ENCODE measurements around the gene RABIF. TPM values are rescaled to one million over a fixed set of nuclear protein-coding genes. Genes with fewer than 3 reads are reported as not detected.
"Not testable (repeated sequence)": the region's sequence is repeated elsewhere in the genome, so short reads cannot be mapped to it uniquely, and the experiment has no call there.

Gene RABIF
- 4.6 TPM for total RNA-seq

- ATAC-seq: peak; percentile 95
- DNase-seq (ENCODE audit: low spot score): peak; percentile 97
These were observed at the start of gene RABIF for GRCh38 chr1:202888531-202889360. Gene RABIF (minus strand): TSS chr1:202889149. CDS start chr1:202889098, 51 bp downstream.

DNA sequence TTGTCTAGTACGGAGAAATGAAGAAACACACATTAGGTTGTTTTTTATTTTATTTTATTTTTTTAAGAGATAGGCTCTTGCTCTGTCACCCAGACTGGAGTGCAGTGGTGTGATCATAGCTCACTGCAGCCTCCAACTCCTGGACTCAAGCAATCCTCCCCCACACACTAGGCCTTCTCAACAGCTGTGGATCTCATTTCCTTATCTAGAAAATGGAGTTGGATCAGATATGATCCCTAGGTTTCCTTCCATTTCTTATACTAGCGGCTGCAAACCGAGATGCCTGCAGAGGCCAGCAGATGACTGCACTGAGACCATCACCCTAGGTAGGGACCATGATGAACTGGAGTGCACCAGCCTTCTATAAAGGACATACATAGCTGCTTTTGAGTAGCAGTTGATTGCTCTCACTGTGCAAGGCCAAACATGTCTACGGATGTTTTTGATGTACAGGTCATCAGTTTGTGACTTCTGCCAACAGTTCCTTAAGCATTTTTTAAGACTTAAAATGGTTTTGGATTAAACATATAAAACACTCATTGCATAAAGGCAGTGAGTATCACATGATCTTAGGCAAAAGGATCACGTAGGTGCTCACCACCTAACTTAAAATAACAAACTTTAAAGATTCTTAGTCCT lies 49.5 kb upstream of the RABIF start:
- ATAC-seq (no peak), DNase-seq (ENCODE audit: low spot score) (no peak)

DNA sequence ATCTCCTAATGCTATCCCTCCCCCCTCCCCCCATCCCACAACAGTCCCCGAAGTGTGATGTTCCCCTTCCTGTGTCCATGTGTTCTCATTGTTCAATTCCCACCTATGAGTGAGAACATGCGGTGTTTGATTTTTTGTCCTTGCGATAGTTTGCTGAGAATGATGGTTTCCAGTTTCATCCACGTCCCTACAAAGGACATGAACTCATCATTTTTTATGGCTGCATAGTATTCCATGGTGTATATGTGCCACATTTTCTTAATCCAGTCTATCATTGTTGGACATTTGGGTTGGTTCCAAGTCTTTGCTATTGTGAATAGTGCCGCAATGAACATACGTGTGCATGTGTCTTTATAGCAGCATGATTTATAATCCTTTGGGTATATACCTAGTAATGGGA lies 47.5 kb upstream of the RABIF start:
- ATAC-seq; DNase-seq (ENCODE audit: low spot score): not testable (repeated sequence)

GRCh38 chr1:202935844-202936243 lies 46.9 kb upstream of the RABIF start:
- DNase-seq (ENCODE audit: low spot score) (no peak), ATAC-seq (no peak)

GRCh38 chr1:202934755-202935154 lies 45.8 kb upstream of the RABIF start:
- ATAC-seq (no peak), DNase-seq (ENCODE audit: low spot score) (no peak)

DNA sequence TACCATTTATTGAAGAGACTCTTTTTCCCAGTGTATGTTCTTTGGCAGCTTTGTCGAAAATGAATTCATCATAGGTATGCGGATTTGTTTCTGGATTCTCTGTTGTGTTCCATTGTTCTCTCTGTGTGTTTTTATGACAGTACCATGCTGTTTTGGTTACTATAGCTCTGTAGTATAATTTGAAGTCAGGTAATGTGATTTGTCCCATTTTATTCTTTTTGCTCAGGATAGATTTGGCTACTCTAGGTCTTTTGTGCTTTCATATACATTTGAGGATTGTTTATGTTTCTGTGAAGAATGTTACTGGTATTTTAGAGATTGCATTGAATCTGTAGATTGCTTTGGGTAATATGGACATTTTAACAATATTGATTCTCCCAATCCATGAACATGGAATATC lies 43.5 kb upstream of the RABIF start:
- no peak for ATAC-seq
- DNase-seq (ENCODE audit: low spot score): no peak

DNA sequence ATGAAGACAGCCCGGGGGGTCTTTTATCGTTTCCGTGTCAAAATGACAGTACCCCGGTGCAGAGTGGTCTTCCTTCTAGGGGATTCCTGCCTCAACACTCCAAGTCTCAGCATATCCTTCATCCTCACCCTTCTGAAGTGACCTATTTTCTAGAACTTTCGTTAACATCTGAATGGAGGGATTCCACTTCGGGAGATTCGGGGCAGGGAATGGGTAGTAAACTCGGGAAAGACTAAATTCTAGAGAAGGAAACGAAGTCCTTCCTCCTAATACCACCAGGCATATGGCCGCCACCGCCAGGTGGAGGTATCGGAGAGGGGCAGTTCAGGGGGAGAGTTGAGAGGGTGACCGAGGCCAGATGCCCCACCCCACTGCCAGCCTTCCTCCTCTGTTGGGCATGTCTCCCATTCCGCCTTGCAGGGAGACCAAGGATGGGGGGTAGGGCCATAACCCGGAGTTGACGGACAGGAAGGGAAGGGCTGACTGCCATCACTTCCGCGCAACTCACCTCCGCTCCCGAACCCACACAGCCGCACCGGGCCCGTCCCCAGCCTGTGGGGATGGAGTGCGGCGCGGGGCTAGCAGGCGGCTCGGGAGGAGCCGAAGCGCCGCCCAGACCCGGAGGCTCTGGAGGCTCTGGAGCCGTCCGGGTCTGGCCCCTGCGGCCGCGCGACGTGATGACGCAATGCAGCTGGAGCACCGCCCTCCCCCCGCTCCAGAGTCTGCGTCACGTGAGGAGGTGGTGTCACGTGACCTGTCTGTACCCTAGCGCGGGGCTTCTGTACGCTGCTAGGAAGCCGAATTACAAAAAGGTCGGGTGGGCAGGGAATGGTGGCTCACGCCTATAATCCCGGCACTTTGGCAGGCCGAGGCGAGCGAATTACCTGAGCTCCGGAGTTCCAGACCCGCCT lies 37.9 kb upstream of the RABIF start, which contains the start of gene KLHL12:
TSS of gene KLHL12 (minus strand) at position 654 of the 911 bp plus-strand sequence. CDS start 2,072 bp downstream, outside the sequence.
- ATAC-seq: peak; percentile 97
- peak; percentile 98 for DNase-seq (ENCODE audit: low spot score)

GRCh38 chr1:202923533-202923932 lies 34.6 kb upstream of the RABIF start:
- ATAC-seq (no peak), DNase-seq (ENCODE audit: low spot score) (no peak)

DNA sequence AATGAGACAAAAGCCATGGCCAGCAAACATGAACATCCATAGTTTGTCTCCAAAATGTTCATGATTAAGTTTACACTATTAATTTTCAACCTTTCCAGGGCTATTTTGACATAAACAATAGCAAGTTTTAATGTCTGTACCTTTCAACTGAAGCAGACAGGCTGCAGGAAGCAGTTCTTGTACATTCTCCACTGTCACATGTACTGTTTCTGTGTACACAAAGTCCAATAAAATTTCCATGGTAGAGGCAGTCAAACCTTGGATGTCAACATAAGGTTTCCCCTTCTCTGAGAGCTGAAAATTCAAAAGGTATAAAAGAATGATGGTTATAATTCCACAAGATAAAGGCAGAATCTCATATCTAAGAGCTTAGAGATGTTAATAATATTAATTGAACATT lies 30.7 kb upstream of the RABIF start:
- no peak for DNase-seq (ENCODE audit: low spot score)
- no peak for ATAC-seq

DNA sequence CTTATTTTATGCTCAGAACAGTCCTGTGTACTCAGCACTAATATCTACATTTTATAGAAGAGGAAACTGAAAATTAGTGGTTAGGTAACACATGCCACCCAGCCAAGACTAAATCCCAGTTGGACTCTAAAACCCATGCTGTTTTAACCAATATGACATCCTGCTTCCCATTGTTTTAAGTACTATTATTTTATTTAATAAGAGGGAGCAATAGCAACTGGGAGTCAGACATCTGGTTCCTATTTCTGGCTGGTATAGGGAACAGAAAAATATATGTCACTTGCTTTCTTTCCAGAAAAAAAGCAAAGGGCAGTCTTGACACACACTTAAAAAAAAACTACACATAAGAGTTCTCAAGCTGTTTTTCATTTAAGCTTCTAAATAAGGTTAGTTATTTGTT lies 26.2 kb upstream of the RABIF start:
- ATAC-seq (no peak), DNase-seq (ENCODE audit: low spot score) (no peak)

DNA sequence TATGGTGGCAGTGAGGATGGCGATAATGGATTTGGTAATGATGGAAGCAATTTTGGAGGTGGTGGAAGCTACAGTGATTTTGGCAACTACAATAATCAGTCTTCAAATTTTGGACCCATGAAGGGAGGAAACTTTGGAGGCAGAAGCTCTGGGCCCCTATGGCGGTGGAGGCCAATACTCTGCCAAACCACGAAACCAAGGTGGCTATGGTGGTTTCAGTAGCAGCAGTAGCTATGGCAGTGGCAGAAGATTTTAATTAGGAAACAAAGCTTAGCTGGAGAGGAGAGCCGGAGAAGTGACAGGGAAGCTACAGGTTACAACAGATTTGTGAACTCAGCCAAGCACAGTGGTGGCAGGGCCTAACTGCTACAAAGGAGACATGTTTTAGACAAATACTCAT lies 23.5 kb upstream of the RABIF start:
- ATAC-seq; DNase-seq (ENCODE audit: low spot score): not testable (repeated sequence)

DNA sequence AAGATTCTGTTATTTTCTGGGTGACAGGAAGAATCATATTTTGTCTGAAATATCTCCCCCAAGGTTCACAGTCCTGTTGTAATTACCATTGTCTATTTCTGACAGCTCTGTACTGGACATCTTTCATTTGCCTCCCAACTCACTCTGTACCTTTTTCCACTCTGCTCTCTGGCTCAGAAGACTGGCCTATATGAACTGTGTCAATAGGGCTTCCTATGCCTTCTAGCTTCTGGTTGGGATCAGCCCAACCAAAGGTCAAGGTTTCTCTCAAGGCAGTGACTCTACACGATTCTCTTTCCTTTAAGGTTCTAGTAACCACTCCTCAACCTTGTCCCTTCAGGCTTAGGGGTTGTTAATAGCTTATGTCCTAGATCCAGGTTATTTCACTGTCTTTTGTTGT lies 20.5 kb upstream of the RABIF start:
- DNase-seq (ENCODE audit: low spot score) (no peak), ATAC-seq (peak; percentile 53)

- DNase-seq (ENCODE audit: low spot score) (no peak), ATAC-seq (peak; percentile 93)
These were observed 20.0 kb upstream of the RABIF start for GRCh38 chr1:202908998-202909397.

GRCh38 chr1:202905331-202905730 lies 16.4 kb upstream of the RABIF start:
- no peak for ATAC-seq
- no peak for DNase-seq (ENCODE audit: low spot score)

GRCh38 chr1:202903808-202904207 lies 14.9 kb upstream of the RABIF start:
- not testable (repeated sequence) for ATAC-seq; DNase-seq (ENCODE audit: low spot score)

DNA sequence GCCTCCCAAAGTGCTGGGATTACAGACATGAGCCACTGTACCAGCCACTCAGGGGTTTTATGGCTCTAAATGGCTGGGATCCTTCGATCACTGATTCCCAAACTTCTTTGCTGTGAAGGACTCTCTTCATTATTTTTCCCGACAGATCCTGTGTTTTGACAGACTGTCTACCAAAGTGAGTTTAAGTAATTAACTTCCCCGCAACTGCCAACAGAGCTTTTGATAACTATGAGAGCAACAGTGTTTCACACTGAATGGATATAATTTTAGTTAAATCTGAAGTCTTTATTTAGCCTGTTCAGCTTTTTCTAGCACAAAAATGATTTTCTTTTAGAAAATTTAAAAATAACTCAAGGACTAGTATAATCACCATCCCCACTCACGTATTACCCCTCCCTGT lies 12.6 kb upstream of the RABIF start:
- DNase-seq (ENCODE audit: low spot score) (no peak), ATAC-seq (no peak)

DNA sequence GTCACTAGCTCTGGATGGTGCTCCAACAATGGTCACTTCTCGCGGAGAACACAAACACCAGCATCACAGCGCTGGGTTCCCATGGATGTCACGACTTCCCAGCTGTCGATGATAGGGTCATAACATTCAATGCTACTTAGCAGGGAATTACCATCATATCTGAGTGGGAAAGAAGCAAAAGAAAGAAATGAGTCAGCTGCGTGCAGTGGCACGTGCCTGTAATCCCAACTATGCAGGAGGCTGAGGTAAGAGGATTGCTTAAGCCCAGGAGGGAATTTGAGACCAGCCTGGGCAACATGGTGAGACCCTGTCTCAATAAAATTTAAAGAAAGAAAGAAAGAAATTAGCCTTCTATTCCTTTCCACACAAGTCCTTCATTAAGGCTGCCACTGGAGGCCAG lies 3.6 kb upstream of the RABIF start:
- DNase-seq (ENCODE audit: low spot score): no peak
- ATAC-seq: no peak

DNA sequence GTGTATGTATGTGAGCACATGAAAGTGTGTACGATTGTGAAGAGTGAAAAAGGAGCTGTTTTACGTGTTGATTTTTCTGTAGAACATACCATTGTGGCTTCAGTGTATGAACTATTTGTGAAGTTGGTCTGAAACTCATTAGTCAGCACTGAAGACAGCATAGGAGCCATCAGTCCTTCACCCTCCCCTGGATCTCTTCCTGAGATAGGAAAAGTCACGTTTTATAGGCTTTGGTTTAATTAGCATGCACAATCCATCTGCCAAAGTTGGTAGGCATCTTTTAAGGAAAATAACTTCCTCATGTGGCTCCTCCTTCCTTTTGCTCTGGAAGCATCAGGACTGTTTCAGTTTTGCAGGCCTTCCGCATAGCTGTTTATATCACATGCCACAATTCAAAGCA lies 1.4 kb upstream of the RABIF start:
- ATAC-seq (no peak), DNase-seq (ENCODE audit: low spot score) (no peak)

GRCh38 chr1:202888221-202888530 lies 773 bp downstream of the RABIF start:
- DNase-seq (ENCODE audit: low spot score): no peak
- ATAC-seq: no peak

DNA sequence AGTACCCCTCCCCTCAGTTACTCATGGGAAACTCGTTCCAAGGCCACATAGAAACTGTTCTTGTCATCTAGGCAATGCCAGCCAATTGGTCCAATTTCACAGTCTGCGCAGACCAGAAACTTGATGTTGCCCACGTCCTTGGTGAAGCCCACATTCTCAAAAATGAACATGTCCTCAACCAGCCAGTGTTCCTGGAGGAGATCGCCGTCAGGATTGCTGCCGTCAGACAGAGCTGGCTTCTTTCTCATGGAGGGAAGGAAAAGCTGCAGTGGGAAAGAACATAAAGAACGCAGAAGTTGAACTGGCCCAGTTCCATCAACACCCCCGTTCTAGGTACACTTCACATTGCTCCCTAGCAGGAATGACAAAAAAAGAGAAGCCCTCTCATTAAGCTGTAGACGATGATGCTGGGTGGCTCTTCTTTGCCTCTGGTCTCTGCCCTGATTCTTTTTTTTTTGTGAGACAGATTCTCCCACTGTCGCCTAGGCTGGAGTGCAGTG lies 7.9 kb downstream of the RABIF start:
- no peak for ATAC-seq

DNA sequence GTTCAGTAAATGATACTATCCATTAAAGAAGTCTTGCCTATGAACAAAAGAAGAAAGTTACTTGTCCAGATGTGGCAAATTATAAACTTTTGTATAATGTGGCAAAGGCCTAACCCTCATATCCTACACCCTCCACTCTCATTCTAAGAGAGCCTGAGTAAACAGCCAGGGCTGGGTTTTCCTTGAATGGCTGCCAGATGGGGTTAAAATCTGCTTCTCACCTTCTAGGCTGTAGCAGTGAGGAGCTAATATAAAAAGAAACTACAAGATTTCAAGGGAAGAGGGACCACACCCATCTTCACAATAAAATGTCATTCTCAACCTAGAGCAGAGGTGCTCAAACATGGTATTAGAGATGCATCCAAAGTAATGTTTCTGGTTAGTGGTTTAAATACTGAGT lies 8.9 kb downstream of the RABIF start:
- DNase-seq (ENCODE audit: low spot score): no peak
- no peak for ATAC-seq

More for the DNA sequence above, 7.9 kb downstream of the RABIF start:
- no peak for DNase-seq (ENCODE audit: low spot score)
